BJ (cell line): ENCODE measurements around the gene VTI1B. TPM values are rescaled to one million over a fixed set of nuclear protein-coding genes. Genes with fewer than 3 reads are reported as not detected.
A peak's percentile ranks its signal among the peaks of the same experiment; 100 is the strongest.
"Not testable (repeated sequence)": the region's sequence is repeated elsewhere in the genome, so short reads cannot be mapped to it uniquely, and the experiment has no call there.

Experiments used
- CTCF ChIA-PET: fragments of 350-600 bp; formaldehyde crosslinking; extraction: SDS; loops from one replicate; lab custom pipeline; 2021; ENCODE audit warnings: antibody characterized with exemption, inconsistent platforms; lab: Yijun Ruan, JAX
- POLR2A ChIA-PET: fragments of 300-600 bp; sonication (Branson Sonifier 250); formaldehyde crosslinking; extraction: SDS; loops from one replicate; lab custom pipeline; 2021; ENCODE audit warnings: antibody characterized with exemption; lab: Charles Lee
- DNase-seq: peaks from one replicate; pipeline ENCODE4 v3.0.0-alpha.2; 2011; ENCODE audit warnings: low read depth
- H3K27me3 ChIP-seq: 2 replicates; pipeline ENCODE4 v1.6.0; 2011; ENCODE audit warnings: low read length; ENCODE audit not compliant: control insufficient read depth, insufficient read depth
- H3K36me3 ChIP-seq: 2 replicates; pipeline ENCODE4 v1.5.1; 2011; ENCODE audit warnings: low read length; ENCODE audit not compliant: control insufficient read depth, insufficient read depth
- H3K4me3 ChIP-seq: 2 replicates; pipeline ENCODE4 v1.5.1; 2011; ENCODE audit warnings: low read depth, mild to moderate bottlenecking, control low read depth, low read length
- polyA minus RNA-seq: library from RNA; depleted of rRNA, polyadenylated mRNA; stranded (reverse); fragments of >200 nt; gene quantifications from 2 replicates; pipeline ENCODE4 v1.2.3, GENCODE V29; 2011; rRNA and poly(A)+ RNA removed
- polyA plus RNA-seq: library from polyadenylated mRNA; depleted of rRNA; stranded (reverse); fragments of >200 nt; gene quantifications from 2 replicates; pipeline ENCODE4 v1.2.3, GENCODE V29; 2011; rRNA removed
- TF ChIP-seq, protein P1 (sequence below): IDR thresholded peaks from 2 replicates; pipeline ENCODE4 v1.5.1; 2011; ENCODE audit warnings: low read depth, mild to moderate bottlenecking, control low read depth, inconsistent platforms, low read length, moderate library complexity; ENCODE audit not compliant: insufficient read depth

The VTI1B gene, protein sequence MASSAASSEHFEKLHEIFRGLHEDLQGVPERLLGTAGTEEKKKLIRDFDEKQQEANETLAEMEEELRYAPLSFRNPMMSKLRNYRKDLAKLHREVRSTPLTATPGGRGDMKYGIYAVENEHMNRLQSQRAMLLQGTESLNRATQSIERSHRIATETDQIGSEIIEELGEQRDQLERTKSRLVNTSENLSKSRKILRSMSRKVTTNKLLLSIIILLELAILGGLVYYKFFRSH
- polyA plus RNA-seq (66.2 and 94.0 TPM in 2 replicates), polyA minus RNA-seq (33.1 and 38.9 TPM in 2 replicates)

DNA sequence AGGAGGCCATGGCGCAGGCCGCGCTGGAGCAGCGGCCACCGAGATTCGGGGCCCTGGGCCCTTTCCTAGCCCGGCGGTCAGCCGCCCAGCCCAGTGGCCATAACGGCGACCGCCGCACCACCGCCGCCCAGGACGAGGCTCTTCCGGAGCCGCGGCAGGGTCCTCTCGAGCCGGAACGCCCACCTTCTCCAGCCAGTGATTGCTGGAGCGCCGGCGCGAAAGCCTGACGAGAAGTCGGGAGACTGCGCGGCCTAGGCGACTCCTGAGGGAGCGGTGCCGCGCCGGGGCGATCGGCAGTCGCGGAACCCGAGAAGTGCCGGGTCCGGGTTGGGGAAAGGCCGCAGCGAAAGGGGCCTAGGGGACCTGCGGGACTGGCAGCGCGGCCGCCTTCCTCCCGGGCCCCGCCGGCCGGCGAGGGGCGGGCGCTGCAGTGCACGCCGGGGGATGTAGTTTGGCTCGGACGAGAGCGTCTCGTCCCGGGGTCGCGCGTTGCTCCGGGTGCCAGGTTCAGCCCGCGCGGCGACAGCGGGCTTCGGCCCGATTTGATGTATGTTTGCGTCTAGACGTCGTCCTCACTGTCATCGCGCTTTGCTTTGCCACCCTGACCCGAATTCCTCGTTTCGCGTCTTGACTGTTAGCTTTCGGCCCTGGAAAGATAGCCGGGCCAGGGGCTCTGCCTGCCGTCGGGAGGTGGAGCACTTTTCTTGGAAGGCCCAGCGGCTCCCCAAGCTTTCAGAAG is at the start of gene VTI1B:
VTI1B (minus strand) TSS at position 153 of the 739 bp plus-strand sequence; CDS start at position 10, 143 bp downstream.
- CTCF ChIA-PET, result interaction anchor here (0.6 to 2.1 kb wide), 4 partner anchors 8 to 30 kb away, joined by 3 to 11 read pairs (median 4); no protein-coding TSS in a partner anchor
- peaks cover 2% of the 10 kb centered on the region for H3K36me3 ChIP-seq
- POLR2A ChIA-PET, result no interaction called here
- peak within 1 kb of the TSS; percentile 97 for H3K4me3 ChIP-seq
- TF ChIP-seq, protein P1, sequence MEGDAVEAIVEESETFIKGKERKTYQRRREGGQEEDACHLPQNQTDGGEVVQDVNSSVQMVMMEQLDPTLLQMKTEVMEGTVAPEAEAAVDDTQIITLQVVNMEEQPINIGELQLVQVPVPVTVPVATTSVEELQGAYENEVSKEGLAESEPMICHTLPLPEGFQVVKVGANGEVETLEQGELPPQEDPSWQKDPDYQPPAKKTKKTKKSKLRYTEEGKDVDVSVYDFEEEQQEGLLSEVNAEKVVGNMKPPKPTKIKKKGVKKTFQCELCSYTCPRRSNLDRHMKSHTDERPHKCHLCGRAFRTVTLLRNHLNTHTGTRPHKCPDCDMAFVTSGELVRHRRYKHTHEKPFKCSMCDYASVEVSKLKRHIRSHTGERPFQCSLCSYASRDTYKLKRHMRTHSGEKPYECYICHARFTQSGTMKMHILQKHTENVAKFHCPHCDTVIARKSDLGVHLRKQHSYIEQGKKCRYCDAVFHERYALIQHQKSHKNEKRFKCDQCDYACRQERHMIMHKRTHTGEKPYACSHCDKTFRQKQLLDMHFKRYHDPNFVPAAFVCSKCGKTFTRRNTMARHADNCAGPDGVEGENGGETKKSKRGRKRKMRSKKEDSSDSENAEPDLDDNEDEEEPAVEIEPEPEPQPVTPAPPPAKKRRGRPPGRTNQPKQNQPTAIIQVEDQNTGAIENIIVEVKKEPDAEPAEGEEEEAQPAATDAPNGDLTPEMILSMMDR, result peak; percentile 47
- H3K27me3 ChIP-seq, result no peaks in the 10 kb centered on the region
- no peak for DNase-seq

DNA sequence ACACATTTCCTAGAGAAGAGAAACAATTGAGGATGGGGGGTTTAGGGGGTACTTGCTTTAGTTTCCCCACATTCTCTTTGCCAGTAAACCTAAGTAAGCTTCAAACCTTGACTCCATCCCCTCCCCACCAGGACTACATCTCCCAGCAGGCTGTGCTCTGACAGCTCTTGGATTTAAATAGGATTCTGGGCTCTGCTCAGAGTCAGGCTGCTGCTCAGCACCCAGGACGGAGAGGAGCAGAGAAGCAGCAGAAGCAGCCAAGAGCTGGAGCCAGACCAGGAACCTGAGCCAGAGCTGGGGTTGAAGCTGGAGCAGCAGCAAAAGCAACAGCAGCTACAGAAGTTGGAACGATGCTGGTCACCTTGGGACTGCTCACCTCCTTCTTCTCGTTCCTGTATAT is 47.9 kb upstream of the VTI1B start:
- POLR2A ChIA-PET, result no interaction called here
- H3K27me3 ChIP-seq, result peaks cover 15% of the 10 kb centered on the region
- no peak for DNase-seq

DNA sequence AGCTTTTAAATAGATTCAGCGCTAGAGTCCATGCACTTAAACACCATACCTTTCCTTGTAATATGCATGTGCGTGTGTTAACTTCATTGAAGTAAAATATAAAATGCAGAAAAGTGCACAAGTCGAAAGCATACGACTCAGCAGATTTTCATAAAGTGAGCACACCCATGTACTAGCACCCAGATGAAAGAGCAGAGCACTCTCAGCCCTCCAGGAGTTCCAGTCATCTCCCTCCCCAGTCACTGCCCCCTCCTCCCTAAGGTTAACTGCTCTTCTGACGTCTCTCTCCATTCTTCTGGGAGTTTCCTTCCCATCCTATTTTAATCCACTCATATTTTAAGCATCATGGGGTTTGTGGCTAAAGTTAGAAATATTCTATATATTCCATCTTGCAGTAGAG is 47.4 kb upstream of the VTI1B start:
- peaks cover 14% of the 10 kb centered on the region for H3K27me3 ChIP-seq
- no peaks in the 10 kb centered on the region for H3K36me3 ChIP-seq
- no peak for DNase-seq
- ChIA-PET POLR2A (no interaction called here), CTCF (interaction anchor here (0.7 to 4.4 kb wide), 5 partner anchors 8 to 151 kb away, joined by 3 to 14 read pairs (median 4); no protein-coding TSS in a partner anchor)
- TF ChIP-seq, protein P1, result no peak
- H3K4me3 ChIP-seq, result no peak overlapping the region

More for the DNA sequence above, 47.9 kb upstream of the VTI1B start:
- no peak overlapping the region for H3K4me3 ChIP-seq
- TF ChIP-seq, protein P1, result no peak
- CTCF ChIA-PET, result interaction anchor here (0.7 to 4.4 kb wide), 5 partner anchors 8 to 151 kb away, joined by 3 to 14 read pairs (median 4); no protein-coding TSS in a partner anchor
- no peaks in the 10 kb centered on the region for H3K36me3 ChIP-seq

DNA sequence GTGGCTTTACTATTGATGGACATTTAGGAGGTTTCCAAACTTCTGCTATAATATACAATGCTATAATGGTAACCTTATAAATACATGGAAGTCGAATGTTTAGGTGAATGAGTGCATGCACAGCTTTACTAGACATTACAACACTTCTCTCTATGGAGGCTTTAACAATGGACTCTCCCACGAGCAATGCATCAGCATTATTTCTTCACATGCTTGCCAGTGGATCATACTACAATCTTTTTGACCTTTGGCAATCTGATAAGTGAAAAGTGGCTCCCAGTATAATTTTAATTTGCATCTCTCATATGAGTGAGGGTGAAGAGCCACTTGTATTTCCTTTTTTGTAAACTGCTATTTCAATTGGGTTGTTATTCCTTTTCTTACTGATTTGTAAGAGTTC is 45.4 kb upstream of the VTI1B start:
- POLR2A ChIA-PET, result no interaction called here
- no peak overlapping the region for H3K4me3 ChIP-seq
- CTCF ChIA-PET, result interaction anchor here (4.4 kb wide), 1 partner anchor 15 kb away, joined by 14 read pairs; no protein-coding TSS in a partner anchor
- peaks cover 9% of the 10 kb centered on the region for H3K27me3 ChIP-seq
- TF ChIP-seq, protein P1, result no peak
- DNase-seq, result no peak
- no peaks in the 10 kb centered on the region for H3K36me3 ChIP-seq

DNA sequence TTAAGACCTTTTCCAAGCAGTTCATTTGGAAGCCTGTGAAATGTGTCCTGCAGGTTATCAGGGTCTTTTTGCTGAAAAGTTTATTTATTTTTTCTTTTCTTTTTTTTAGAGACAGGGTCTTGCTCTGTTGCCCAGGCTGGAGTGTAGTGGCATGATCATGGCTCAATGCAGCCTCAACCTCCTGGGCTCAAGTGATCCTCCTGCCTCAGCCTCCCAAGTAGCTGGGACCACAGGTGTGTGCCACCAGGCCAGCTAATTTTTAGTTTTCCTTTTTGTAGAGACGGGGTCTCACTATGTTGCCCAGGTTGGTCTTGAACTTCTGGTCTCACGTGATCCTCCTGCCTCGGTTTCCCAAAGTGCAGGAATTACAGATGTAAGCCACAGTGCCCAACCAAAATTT is 45.0 kb upstream of the VTI1B start:
- DNase-seq, H3K4me3 ChIP-seq, H3K27me3 ChIP-seq, H3K36me3 ChIP-seq, POLR2A ChIA-PET: not testable (repeated sequence)
- CTCF ChIA-PET, result interaction anchor here (4.4 kb wide), 1 partner anchor 15 kb away, joined by 14 read pairs; no protein-coding TSS in a partner anchor
